GM12878 (cell line): ENCODE measurements around the gene PTAFR. TPM values are rescaled to one million over a fixed set of nuclear protein-coding genes. Genes with fewer than 3 reads are reported as not detected.

ENCODE experiments used
- ATAC-seq: fragments of 200-7000 bp; cut with Tn5 transposase; 3 replicates; pipeline ENCODE4 v1.9.1; 2020; ENCODE audit warnings: mild to moderate bottlenecking, moderate library complexity
- BruUV-seq: library from RNA; stranded (reverse); fragments of 400-500 nt; replicated peaks from 2 replicates; lab custom pipeline; 2021; lab: Mats Ljungman, UMichigan
- CTCF ChIA-PET: fragments of 300-600 bp; sonication (Branson Sonifier 250); formaldehyde crosslinking; extraction: SDS; loops from one replicate; lab custom pipeline; 2021; ENCODE audit warnings: inconsistent platforms; lab: Yijun Ruan, JAX
- POLR2A ChIA-PET: fragments of 350-600 bp; formaldehyde crosslinking; extraction: SDS; loops from one replicate; lab custom pipeline; 2021; ENCODE audit warnings: inconsistent platforms; lab: Charles Lee
- RAD21 ChIA-PET: fragments of 300-600 bp; sonication (Branson Sonifier 250); formaldehyde crosslinking; loops from one replicate; lab custom pipeline; 2023; ENCODE audit warnings: antibody characterized with exemption; ENCODE audit not compliant: unreplicated experiment; lab: Charles Lee
- SMC1A ChIA-PET: fragments of 300-600 bp; sonication (Branson Sonifier 250); formaldehyde crosslinking; loops from one replicate; lab custom pipeline; 2023; ENCODE audit not compliant: unreplicated experiment, uncharacterized antibody; lab: Charles Lee
- DNase-seq: peaks from one replicate; pipeline ENCODE4 v3.0.0-alpha.2; 2011; ENCODE audit warnings: low read depth, low spot score
- FAIRE-seq: peaks from 3 replicates; lab custom pipeline; 2011; peaks lifted over from hg19 to GRCh38; lab: Jason Lieb, UNC
- H2AFZ ChIP-seq: 2 replicates; pipeline ENCODE4 v1.6.0; 2011; ENCODE audit warnings: low read depth, low read length, control low read depth; ENCODE audit not compliant: control insufficient read depth
- H3K27ac ChIP-seq: 2 replicates; pipeline ENCODE4 v1.5.1; 2011; ENCODE audit warnings: control low read depth; ENCODE audit not compliant: control insufficient read depth, insufficient read depth
- H3K27me3 ChIP-seq, 2 experiments: replicated peaks in 1 of 2; 2 replicates each; pipeline versions ENCODE4 v1.6.0 to v1.6.1; 2011; ENCODE audit warnings: low read length in 1 of 2; ENCODE audit not compliant: control insufficient read depth in 2 of 2, insufficient read depth in 2 of 2
- H3K36me3 ChIP-seq, 2 experiments: 2 replicates each; pipeline ENCODE4 v1.5.1; 2011; ENCODE audit warnings: low read length in 1 of 2; ENCODE audit not compliant: control insufficient read depth in 2 of 2, insufficient read depth in 2 of 2
- H3K4me1 ChIP-seq: 2 replicates; pipeline ENCODE4 v1.6.1; 2011; ENCODE audit warnings: mild to moderate bottlenecking, low read length, moderate library complexity, mixed read lengths; ENCODE audit not compliant: control insufficient read depth, insufficient read depth
- H3K4me2 ChIP-seq: 2 replicates; pipeline ENCODE4 v1.6.0; 2011; ENCODE audit warnings: control low read depth; ENCODE audit not compliant: control insufficient read depth, insufficient read depth
- H3K4me3 ChIP-seq: fragments of 200-600 bp; sonication (generic); 2 replicates; pipeline ENCODE4 v1.5.1; 2016
- H3K79me2 ChIP-seq: 2 replicates; pipeline ENCODE4 v1.6.0; 2011; ENCODE audit warnings: low read length; ENCODE audit not compliant: control insufficient read depth, insufficient read depth
- H3K9ac ChIP-seq: 2 replicates; pipeline ENCODE4 v1.8.0; 2011; ENCODE audit warnings: low read length, control low read depth, mixed read lengths; ENCODE audit not compliant: control insufficient read depth, insufficient read depth
- H3K9me3 ChIP-seq: replicated peaks from 3 replicates; pipeline ENCODE4 v1.5.1; 2011; ENCODE audit warnings: mild to moderate bottlenecking, low read length; ENCODE audit not compliant: control insufficient read depth, insufficient read depth
- H4K20me1 ChIP-seq: 2 replicates; pipeline ENCODE4 v1.6.0; 2011; ENCODE audit not compliant: control insufficient read depth, insufficient read depth
- CBX5 ChIP-seq: sonication (generic); IDR thresholded peaks from 2 replicates; pipeline ENCODE4 v1.6.1; 2016; ENCODE audit warnings: low read depth, moderate library complexity, mild to moderate bottlenecking, inconsistent platforms
- CEBPB ChIP-seq, 2 experiments: fragments of 150-350 bp in 1 of 2; IDR thresholded peaks; 2 replicates each; pipeline ENCODE4 v1.6.1; 2012 to 2014; ENCODE audit warnings: low read depth in 2 of 2, low read length in 2 of 2, borderline replicate concordance in 1 of 2, inconsistent platforms in 1 of 2
- CREM ChIP-seq: IDR thresholded peaks from 2 replicates; pipeline ENCODE4 v1.6.1; 2014; ENCODE audit warnings: antibody characterized with exemption, low read depth
- EGR1 ChIP-seq, 2 experiments: IDR thresholded peaks; 1 replicate in 1 of 2; 2 replicates in 1 of 2; pipeline ENCODE4 v1.6.1; 2011 to 2012; ENCODE audit warnings: low read depth in 2 of 2, low read length in 2 of 2, borderline replicate concordance in 1 of 2, mild to moderate bottlenecking in 1 of 2, moderate library complexity in 1 of 2
- EZH2 ChIP-seq: IDR thresholded peaks from 2 replicates; pipeline ENCODE4 v1.6.1; 2012; ENCODE audit warnings: low read depth, mild to moderate bottlenecking, control low read depth, inconsistent platforms, low read length, borderline replicate concordance; ENCODE audit not compliant: control insufficient read depth
- HCFC1 ChIP-seq: fragments of 150-350 bp; IDR thresholded peaks from 2 replicates; pipeline ENCODE4 v1.6.1; 2014; ENCODE audit warnings: low read length
- HDAC6 ChIP-seq: fragments of 200-600 bp; sonication (generic); IDR thresholded peaks from one replicate; pipeline ENCODE4 v1.8.0; 2017; ENCODE audit warnings: antibody characterized with exemption; ENCODE audit not compliant: unreplicated experiment
- KDM1A ChIP-seq: fragments of 200-600 bp; sonication (generic); IDR thresholded peaks from 2 replicates; pipeline ENCODE4 v1.6.1; 2016; ENCODE audit warnings: borderline replicate concordance
- MLLT1 ChIP-seq: fragments of 450-650 bp; IDR thresholded peaks from 2 replicates; pipeline ENCODE4 v1.6.1; 2016; ENCODE audit warnings: mild to moderate bottlenecking
- NFYA ChIP-seq: IDR thresholded peaks from 2 replicates; pipeline ENCODE4 v1.6.1; 2011; ENCODE audit warnings: low read depth, mild to moderate bottlenecking, low read length, improper control_type of control experiment, borderline replicate concordance
- PML ChIP-seq: IDR thresholded peaks from 2 replicates; pipeline ENCODE4 v1.6.1; 2012; ENCODE audit warnings: low read length, inconsistent platforms
- RCOR1 ChIP-seq: conservative IDR thresholded peaks from 2 replicates; pipeline ENCODE4 v1.6.1; 2012; ENCODE audit warnings: low read depth, low read length, improper control_type of control experiment
- SIX5 ChIP-seq: IDR thresholded peaks from 2 replicates; pipeline ENCODE4 v1.6.1; 2011; ENCODE audit warnings: mild to moderate bottlenecking, low read depth, low read length, moderate library complexity; ENCODE audit not compliant: severe bottlenecking
- SREBF1 ChIP-seq: IDR thresholded peaks from 2 replicates; pipeline ENCODE4 v1.6.1; 2012; ENCODE audit warnings: mild to moderate bottlenecking, low read length
- SUZ12 ChIP-seq: fragments of 200-600 bp; sonication (generic); IDR thresholded peaks from one replicate; pipeline ENCODE4 v1.6.1; 2018; ENCODE audit warnings: antibody characterized with exemption, mild to moderate bottlenecking; ENCODE audit not compliant: unreplicated experiment
- WRNIP1 ChIP-seq: IDR thresholded peaks from 2 replicates; pipeline ENCODE4 v1.6.1; 2011; ENCODE audit warnings: low read depth, low read length, improper control_type of control experiment, borderline replicate concordance
- YY1 ChIP-seq: IDR thresholded peaks from 2 replicates; pipeline ENCODE4 v1.6.1; 2011; ENCODE audit warnings: low read depth, mild to moderate bottlenecking, low read length
- WGBS: methylation state at CpG from one replicate; pipeline ENCODE4 v1.1.6; 2016; ENCODE audit warnings: low lambda C conversion rate; ENCODE audit not compliant: insufficient replicate concordance, insufficient coverage; ENCODE audit errors: missing lambda C conversion rate; 5-methylcytosine and 5-hydroxymethylcytosine counted together
- in situ Hi-C: fragments of 300-500 bp; cut with MboI; formaldehyde crosslinking; loops from 9 replicates; pipeline ENCODE4 v1.14.3; 2018; ENCODE audit warnings: mixed read lengths
- intact Hi-C: fragments of 100-400 bp; cut with micrococcal nuclease; formaldehyde crosslinking; loops from one replicate; pipeline ENCODE4 v1.14.2; 2022; ENCODE audit not compliant: unreplicated experiment
- polyA plus RNA-seq, 11 experiments: library from polyadenylated mRNA; depleted of rRNA in 4 of 11; unstranded in 6 of 11; stranded (reverse) in 5 of 11; fragments of >200 nt; fragmentation: Nextera tagmentation in 4 of 11; fragmentation: Illumina TruSeq in 1 of 11; extraction: Ambion mirVana in 4 of 11; extraction: Trizol in 1 of 11; gene quantifications; 1 replicate in 1 of 11; 2 replicates in 10 of 11; pipeline versions ENCODE4 v1.2.1 to v1.2.3, GENCODE V29; 2011 to 2016; ENCODE audit warnings: inconsistent platforms in 2 of 11, missing spikeins in 2 of 11, low read depth in 1 of 11
- total RNA-seq, 4 experiments: library from RNA; depleted of rRNA in 3 of 4; stranded (reverse); fragments of >200 nt in 3 of 4; fragmentation: Illumina TruSeq in 1 of 4; extraction: Trizol in 1 of 4; gene quantifications; 2 replicates each; pipeline versions ENCODE4 v1.2.1 to v1.2.3, GENCODE V29; 2013 to 2021
- TF ChIP-seq, protein P1 (sequence below): fragments of 450-650 bp; conservative IDR thresholded peaks from 2 replicates; pipeline ENCODE4 v1.6.1; 2017; ENCODE audit warnings: mild to moderate bottlenecking, moderate library complexity

PTAFR gene
- total and polyA plus RNA-seq, 10 of the 15 experiments (the other 5 are each of a cell fraction or from before 2014, with no cell fraction given), result 17.5 to 251 (median 27.7) TPM

DNA sequence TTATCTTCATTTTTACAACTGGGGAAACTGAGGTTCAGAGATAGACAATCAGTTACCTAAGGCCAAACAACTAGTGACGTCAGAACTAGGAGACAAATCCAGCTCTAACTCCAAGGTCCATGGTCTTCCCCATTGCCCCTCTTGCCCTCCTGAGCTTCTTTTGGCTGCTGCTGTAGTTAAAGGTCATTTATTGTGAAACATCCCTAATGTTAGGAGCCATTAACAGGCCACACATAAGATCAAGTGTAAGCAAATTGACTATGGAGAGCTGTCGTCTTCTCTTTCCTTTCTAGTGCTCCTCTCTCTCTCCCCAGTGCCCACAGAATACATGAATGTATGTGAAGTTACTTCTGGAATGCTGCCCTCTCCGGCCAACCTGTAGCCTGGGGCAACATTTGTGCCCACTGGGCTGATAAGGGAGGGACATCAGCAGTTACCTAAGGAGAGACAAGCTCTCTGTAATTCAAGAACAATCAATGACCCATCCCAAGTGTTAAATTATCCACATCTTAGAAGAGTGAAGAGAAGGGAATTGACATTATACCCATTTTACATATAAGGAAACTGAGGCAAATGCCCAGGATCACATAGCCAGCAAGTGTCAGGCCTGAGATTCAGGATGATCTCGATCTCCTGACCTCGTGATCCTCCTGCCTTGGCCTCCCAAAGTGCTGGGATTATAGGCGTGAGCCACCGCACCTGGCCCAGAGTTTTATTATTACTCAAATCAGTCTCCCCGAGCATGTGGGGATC is 40.1 kb downstream of the PTAFR start:
- peaks cover 49% of the 10 kb centered on the region for H3K4me1 ChIP-seq
- no TSS peak for BruUV-seq
- H3K4me3 ChIP-seq, result no peak overlapping the region

More for the DNA sequence above, 40.1 kb downstream of the PTAFR start:
- no peaks in the 10 kb centered on the region for H4K20me1 ChIP-seq
- H3K27me3 ChIP-seq, result no peaks in the 10 kb centered on the region
- POLR2A ChIA-PET, result interaction anchor here (0.5 to 3.2 kb wide), 16 partner anchors 8 to 172 kb away, joined by 3 to 18 read pairs (median 4); partner anchors contain the start of gene EYA3
- H3K4me2 ChIP-seq, result no peak overlapping the region
- TF ChIP-seq EZH2 (no peak), NFYA (no peak), KDM1A (no peak), HDAC6 (no peak), SIX5 (no peak), SREBF1 (no peak), EGR1 (IDR thresholded peaks at IDR 0.05; ENCODE audit: borderline replicate concordance in 1 of 2, low read depth in 2 of 2, low read length in 2 of 2) (no peak), CEBPB (IDR thresholded peaks at IDR 0.05; ENCODE audit: borderline replicate concordance in 1 of 2, low read depth in 2 of 2, low read length in 2 of 2) (no peak), CBX5 (no peak), MLLT1 (no peak), YY1 (no peak), HCFC1 (no peak), SUZ12 (no peak), WRNIP1 (no peak), PML (no peak), CREM (no peak), RCOR1 (no peak)
- TF ChIP-seq, protein P1, sequence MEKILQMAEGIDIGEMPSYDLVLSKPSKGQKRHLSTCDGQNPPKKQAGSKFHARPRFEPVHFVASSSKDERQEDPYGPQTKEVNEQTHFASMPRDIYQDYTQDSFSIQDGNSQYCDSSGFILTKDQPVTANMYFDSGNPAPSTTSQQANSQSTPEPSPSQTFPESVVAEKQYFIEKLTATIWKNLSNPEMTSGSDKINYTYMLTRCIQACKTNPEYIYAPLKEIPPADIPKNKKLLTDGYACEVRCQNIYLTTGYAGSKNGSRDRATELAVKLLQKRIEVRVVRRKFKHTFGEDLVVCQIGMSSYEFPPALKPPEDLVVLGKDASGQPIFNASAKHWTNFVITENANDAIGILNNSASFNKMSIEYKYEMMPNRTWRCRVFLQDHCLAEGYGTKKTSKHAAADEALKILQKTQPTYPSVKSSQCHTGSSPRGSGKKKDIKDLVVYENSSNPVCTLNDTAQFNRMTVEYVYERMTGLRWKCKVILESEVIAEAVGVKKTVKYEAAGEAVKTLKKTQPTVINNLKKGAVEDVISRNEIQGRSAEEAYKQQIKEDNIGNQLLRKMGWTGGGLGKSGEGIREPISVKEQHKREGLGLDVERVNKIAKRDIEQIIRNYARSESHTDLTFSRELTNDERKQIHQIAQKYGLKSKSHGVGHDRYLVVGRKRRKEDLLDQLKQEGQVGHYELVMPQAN, result no peak
- RAD21 ChIA-PET, result interaction anchor here (0.9 to 3.5 kb wide), 16 partner anchors 8 to 196 kb away, joined by 3 to 33 read pairs (median 4); partner anchors contain the start of gene EYA3
- H3K36me3 ChIP-seq, result no peaks in the 10 kb centered on the region
- H3K9ac ChIP-seq, result no peak overlapping the region
- no peaks in the 10 kb centered on the region for H3K79me2 ChIP-seq
- CTCF ChIA-PET, result interaction anchor here (0.8 to 5.0 kb wide), 11 partner anchors 8 to 73 kb away, joined by 3 to 37 read pairs (median 5); no protein-coding TSS in a partner anchor
- SMC1A ChIA-PET, result interaction anchor here (0.7 to 5.0 kb wide), 25 partner anchors 10 to 246 kb away, joined by 3 to 51 read pairs (median 4); partner anchors contain the start of gene EYA3
- DNase-seq (no peak), FAIRE-seq (no peak), ATAC-seq (no peak)
- H3K27ac ChIP-seq, result no peak overlapping the region
- WGBS, result 83% methylated on average over 8 of the region's 8 CpGs
- H3K9me3 ChIP-seq, result peaks cover 3% of the 10 kb centered on the region; the same call in 2 of the 3 replicates
- intact Hi-C loops, result no loop called here
- in situ Hi-C loops, result no loop called here
- no peak overlapping the region for H2AFZ ChIP-seq
